PC-3 (cell line): ENCODE data around the gene EFEMP1.

ENCODE experiments used
- CTCF ChIP-seq: fragments of 300-600 bp; sonication (generic); conservative IDR thresholded peaks from 2 replicates; pipeline ENCODE4 v1.5.1; 2017; ENCODE audit warnings: antibody characterized with exemption, low read depth, mild to moderate bottlenecking, low read length
- EZH2 ChIP-seq: fragments of 300-600 bp; sonication (generic); IDR thresholded peaks from one replicate; pipeline ENCODE4 v1.6.1; 2017; ENCODE audit warnings: antibody characterized with exemption, mild to moderate bottlenecking, low read length; ENCODE audit not compliant: unreplicated experiment
- EZH2phosphoT487 ChIP-seq: fragments of 300-600 bp; sonication (generic); IDR thresholded peaks from 2 replicates; pipeline ENCODE4 v1.6.1; 2018; ENCODE audit warnings: mild to moderate bottlenecking, antibody characterized with exemption, low read length, borderline replicate concordance

GRCh38 chr2:55949211-55949610 lies 25.6 kb upstream of the EFEMP1 start:
- TF ChIP-seq CTCF (no peak), EZH2phosphoT487 (no peak), EZH2 (no peak)
